LHCN-M2 (cell line): ENCODE results near the gene ZBP1. TPM values are rescaled to one million over a fixed set of nuclear protein-coding genes. Genes with fewer than 3 reads are reported as not detected.

Experiments
- DNase-seq: peaks from one replicate; pipeline ENCODE4 v3.0.0-alpha.2; 2012; ENCODE audit warnings: low read depth
- polyA plus RNA-seq: library from polyadenylated mRNA; unstranded; fragments of >200 nt; gene quantifications from one replicate; pipeline ENCODE4 v1.2.1, GENCODE V29; 2012; ENCODE audit warnings: missing spikeins
- total RNA-seq: library from RNA; depleted of rRNA; stranded (reverse); fragments of >200 nt; gene quantifications from 2 replicates; pipeline ENCODE4 v1.2.3, GENCODE V29; 2014; rRNA removed

Gene ZBP1
- not detected in 2 replicates for total RNA-seq
- not detected for polyA plus RNA-seq

- DNase-seq: no peak
Observed at GRCh38 chr20:57620274-57620990, at the start of gene ZBP1. Gene ZBP1 (minus strand): TSS chr20:57620426. CDS start chr20:57620295, 131 bp downstream.

- no peak for DNase-seq
Observed at GRCh38 chr20:57669632-57670031, 49.4 kb upstream of the ZBP1 start.

- DNase-seq: no peak
Observed at GRCh38 chr20:57667924-57668782, 47.9 kb upstream of the ZBP1 start.

GRCh38 chr20:57667388-57667787 lies 47.2 kb upstream of the ZBP1 start:
- DNase-seq: no peak

GRCh38 chr20:57666834-57667157 lies 46.6 kb upstream of the ZBP1 start:
- no peak for DNase-seq

GRCh38 chr20:57666106-57666833 lies 46.0 kb upstream of the ZBP1 start:
- no peak for DNase-seq

GRCh38 chr20:57665589-57665971 lies 45.4 kb upstream of the ZBP1 start:
- no peak for DNase-seq

- DNase-seq: no peak
Observed at GRCh38 chr20:57664924-57665588, 44.8 kb upstream of the ZBP1 start.

GRCh38 chr20:57664476-57664875 lies 44.2 kb upstream of the ZBP1 start:
- no peak for DNase-seq

GRCh38 chr20:57663681-57664451 lies 43.6 kb upstream of the ZBP1 start:
- no peak for DNase-seq

GRCh38 chr20:57663241-57663640 lies 43.0 kb upstream of the ZBP1 start:
- no peak for DNase-seq

- DNase-seq: no peak
Observed at GRCh38 chr20:57662456-57663240, 42.4 kb upstream of the ZBP1 start.

- DNase-seq: no peak
Observed at GRCh38 chr20:57661746-57662455, 41.7 kb upstream of the ZBP1 start.

GRCh38 chr20:57660922-57661745 lies 40.9 kb upstream of the ZBP1 start:
- no peak for DNase-seq

- DNase-seq: no peak
Observed at GRCh38 chr20:57660181-57660921, 40.1 kb upstream of the ZBP1 start.

GRCh38 chr20:57659517-57660180 lies 39.4 kb upstream of the ZBP1 start:
- no peak for DNase-seq

GRCh38 chr20:57658833-57659516 lies 38.7 kb upstream of the ZBP1 start:
- no peak for DNase-seq
